Colonic mucosa (tissue), 4 donors: ENCODE results near the gene DZIP1. TPM values are rescaled to one million over a fixed set of nuclear protein-coding genes. Genes with fewer than 3 reads are reported as not detected.
A peak's percentile ranks its signal among the peaks of the same experiment; 100 is the strongest.

Experiments
- DNase-seq: peaks from one replicate; pipeline ENCODE4 v3.0.0-alpha.2; 2020
- H3K27ac ChIP-seq: fragments of 200-600 bp; one replicate; pipeline ENCODE4 v1.8.0; 2021
- H3K27me3 ChIP-seq: fragments of 200-600 bp; one replicate; pipeline ENCODE4 v1.8.0; 2021
- H3K36me3 ChIP-seq: fragments of 200-600 bp; one replicate; pipeline ENCODE4 v1.8.0; 2021
- H3K4me1 ChIP-seq: fragments of 200-600 bp; one replicate; pipeline ENCODE4 v1.8.0; 2021; ENCODE audit warnings: mild to moderate bottlenecking
- H3K4me3 ChIP-seq: fragments of 200-600 bp; one replicate; pipeline ENCODE4 v1.8.0; 2021
- H3K9ac ChIP-seq, 2 donors: one replicate each; pipeline ENCODE4 v1.7.0; 2013; ENCODE audit warnings: control low read depth in 2 of 2, low read depth in 2 of 2, low read length in 2 of 2
- H3K9me3 ChIP-seq: fragments of 200-600 bp; one replicate; pipeline ENCODE4 v1.8.0; 2021
- CTCF ChIP-seq: fragments of 200-600 bp; IDR thresholded peaks from one replicate; pipeline ENCODE4 v1.8.0; 2022; ENCODE audit warnings: antibody characterized with exemption, mild to moderate bottlenecking
- intact Hi-C: fragments of 100-400 bp; cut with DNase I; formaldehyde crosslinking; loops from one replicate; pipeline ENCODE4 v1.14.1; 2022
- total RNA-seq, 2 donors: library from RNA; stranded (reverse); fragmentation: NEBNext Ultra II Directional in 1 of 2; extraction: Animal tissue kit (Norgen Biotek cat#: 25700) in 1 of 2; gene quantifications; one replicate each; pipeline ENCODE4 v1.2.1, GENCODE V29; 2021
- donor health status: healthy.
- donor health status: DM: no; HTN: no; CAD: no.
- donor health status: DM: no; HTN: no; CAD: no.

The DZIP1 gene
- total RNA-seq, 2 donors from 2014 or later = 2.2 to 3.6 TPM

GRCh38 chr13:95544293-95544692, 100.2 kb downstream of the DZIP1 start:
- Histone ChIP-seq H3K9me3 (no peaks in the 10 kb centered on the region), H3K4me1 (no peaks in the 10 kb centered on the region), H3K36me3 (no peaks in the 10 kb centered on the region), H3K27me3 (no peaks in the 10 kb centered on the region), H3K4me3 (no peak overlapping the region), H3K27ac (no peak overlapping the region), H3K9ac (no peak overlapping the region)
- intact Hi-C loops = no loop called here
- DNase-seq = no peak
- TF ChIP-seq CTCF = no peak

GRCh38 chr13:95541911-95542474, 102.5 kb downstream of the DZIP1 start:
- no peaks in the 10 kb centered on the region for H3K27me3 ChIP-seq
- no peak for DNase-seq
- no peak overlapping the region for H3K9ac ChIP-seq
- no peak overlapping the region for H3K27ac ChIP-seq
- H3K36me3 ChIP-seq = no peaks in the 10 kb centered on the region
- no peak for TF ChIP-seq CTCF
- H3K4me1 ChIP-seq = no peaks in the 10 kb centered on the region
- intact Hi-C loops = no loop called here
- H3K4me3 ChIP-seq = no peak overlapping the region
- no peaks in the 10 kb centered on the region for H3K9me3 ChIP-seq

GRCh38 chr13:95541308-95541707, 103.2 kb downstream of the DZIP1 start:
- no peak overlapping the region for H3K4me3 ChIP-seq
- no peaks in the 10 kb centered on the region for H3K36me3 ChIP-seq
- no peak for TF ChIP-seq CTCF
- no peak overlapping the region for H3K9ac ChIP-seq
- no peaks in the 10 kb centered on the region for H3K9me3 ChIP-seq
- H3K4me1 ChIP-seq = no peaks in the 10 kb centered on the region
- intact Hi-C loops = no loop called here
- H3K27me3 ChIP-seq = no peaks in the 10 kb centered on the region
- DNase-seq = no peak
- H3K27ac ChIP-seq = no peak overlapping the region

- no peak overlapping the region for H3K4me3 ChIP-seq
- H3K4me1 ChIP-seq = no peaks in the 10 kb centered on the region
- intact Hi-C loops = no loop called here
- no peak for DNase-seq
- no peak overlapping the region for H3K9ac ChIP-seq
- no peak overlapping the region for H3K27ac ChIP-seq
- H3K36me3 ChIP-seq = no peaks in the 10 kb centered on the region
- no peak for TF ChIP-seq CTCF
- H3K9me3 ChIP-seq = no peaks in the 10 kb centered on the region
- no peaks in the 10 kb centered on the region for H3K27me3 ChIP-seq
Measured at GRCh38 chr13:95540888-95541287, 103.6 kb downstream of the DZIP1 start.

- Histone ChIP-seq H3K4me3 (no peak overlapping the region), H3K9ac (no peak overlapping the region), H3K9me3 (no peaks in the 10 kb centered on the region), H3K27me3 (no peaks in the 10 kb centered on the region), H3K36me3 (no peaks in the 10 kb centered on the region), H3K4me1 (no peaks in the 10 kb centered on the region), H3K27ac (no peak overlapping the region)
- intact Hi-C loops = loop anchor here (5.0 kb wide), 2 partner anchors 126 to 301 kb away; no protein-coding TSS in a partner anchor
- no peak for DNase-seq
- TF ChIP-seq CTCF = peak; percentile 32
Measured at GRCh38 chr13:95536632-95537241, 107.8 kb downstream of the DZIP1 start.
